ENCODE measurements around the gene YWHAG.

The YWHAG gene

DNA sequence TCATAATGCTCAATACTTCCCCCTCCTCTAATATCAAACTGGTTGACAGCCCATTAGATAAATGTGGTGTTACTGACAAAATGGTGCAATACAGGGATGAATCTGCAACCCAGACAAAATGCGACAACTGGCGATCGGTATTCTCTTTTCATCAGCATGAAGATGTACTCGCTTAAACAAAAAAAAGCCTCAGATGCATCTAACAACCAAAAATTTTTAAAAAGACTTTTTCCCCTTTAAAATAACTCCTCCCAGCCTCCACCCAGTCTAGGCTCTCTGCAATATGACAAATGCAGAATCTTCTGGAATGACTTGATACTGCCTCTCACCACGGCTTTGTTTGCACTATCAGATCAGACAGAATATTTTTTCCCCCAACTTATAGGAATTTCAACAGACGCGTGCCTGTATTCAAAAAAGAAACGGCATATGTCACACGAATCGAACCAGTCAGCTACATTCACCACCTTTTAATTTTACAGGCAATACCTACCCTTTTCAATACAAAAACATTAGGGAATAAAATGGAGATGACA is 1.2 kb downstream of the YWHAG start:
- ChIA-PET CTCF (no interaction called here), POLR2A (interaction anchor here (2.0 kb wide), 1 partner anchor 39 kb away, joined by 7 read pairs; no protein-coding TSS in a partner anchor)
- no peak for DNase-seq (ENCODE audit: extremely low spot score)
- no peak for TF ChIP-seq BHLHE40 (IDR thresholded peaks at IDR 0.05; ENCODE audit: borderline replicate concordance)
- no peak for TF ChIP-seq SUZ12 (IDR thresholded peaks at IDR 0.05)
- no peak for TF ChIP-seq FOXA1 (IDR thresholded peaks at IDR 0.05)
- no peak for TF ChIP-seq CTBP1 (IDR thresholded peaks at IDR 0.05; ENCODE audit: borderline replicate concordance)
- TF ChIP-seq LEF1 (IDR thresholded peaks at IDR 0.05; ENCODE audit: borderline replicate concordance) = no peak
- TF ChIP-seq HDGF (IDR thresholded peaks at IDR 0.05; ENCODE audit: borderline replicate concordance) = no peak
- no peak for TF ChIP-seq ZNF384 (IDR thresholded peaks at IDR 0.05)
- no peak for TF ChIP-seq SP1 (IDR thresholded peaks at IDR 0.05)
- TF ChIP-seq NFRKB (IDR thresholded peaks at IDR 0.05) = no peak
- TF ChIP-seq FOXM1 (IDR thresholded peaks at IDR 0.05; ENCODE audit: borderline replicate concordance) = no peak

DNA sequence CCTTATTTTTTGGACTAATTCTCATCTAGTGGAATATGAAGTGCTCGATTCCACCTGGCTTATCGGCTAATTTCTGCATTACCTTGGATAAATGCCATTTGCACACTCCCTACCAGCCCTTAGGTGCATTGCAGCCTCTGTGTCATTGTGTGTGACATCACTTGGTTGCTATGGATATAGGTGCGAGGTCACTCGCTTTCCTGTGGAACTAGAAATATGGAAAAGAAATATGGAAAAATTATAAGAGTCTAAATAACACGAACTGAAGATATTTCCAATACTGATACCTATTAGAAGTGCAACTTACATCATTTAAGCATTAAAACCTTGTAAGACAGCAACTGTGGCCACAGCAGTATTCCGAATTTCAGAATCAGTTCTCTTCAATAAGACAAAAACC is 2.0 kb downstream of the YWHAG start:
- no peak for DNase-seq (ENCODE audit: extremely low spot score)
- ChIA-PET POLR2A (interaction anchor here (2.0 kb wide), 1 partner anchor 38 kb away, joined by 7 read pairs; no protein-coding TSS in a partner anchor), CTCF (no interaction called here)
- TF ChIP-seq CTBP1 (IDR thresholded peaks at IDR 0.05; ENCODE audit: borderline replicate concordance) = no peak
- no peak for TF ChIP-seq ARNT (IDR thresholded peaks at IDR 0.05)
- no peak for TF ChIP-seq SP1 (IDR thresholded peaks at IDR 0.05)
- TF ChIP-seq LEF1 (IDR thresholded peaks at IDR 0.05; ENCODE audit: borderline replicate concordance) = no peak
- TF ChIP-seq ZNF384 (IDR thresholded peaks at IDR 0.05) = no peak
- no peak for TF ChIP-seq HDGF (IDR thresholded peaks at IDR 0.05; ENCODE audit: borderline replicate concordance)
- TF ChIP-seq TARDBP (IDR thresholded peaks at IDR 0.05) = no peak
- no peak for TF ChIP-seq FOXM1 (IDR thresholded peaks at IDR 0.05; ENCODE audit: borderline replicate concordance)
- no peak for TF ChIP-seq BHLHE40 (IDR thresholded peaks at IDR 0.05; ENCODE audit: borderline replicate concordance)
- TF ChIP-seq FOXK2 (IDR thresholded peaks at IDR 0.05) = no peak
- no peak for TF ChIP-seq SUZ12 (IDR thresholded peaks at IDR 0.05)
- TF ChIP-seq L3MBTL2 (conservative IDR thresholded peaks at IDR 0.05) = no peak
- TF ChIP-seq, protein P1, sequence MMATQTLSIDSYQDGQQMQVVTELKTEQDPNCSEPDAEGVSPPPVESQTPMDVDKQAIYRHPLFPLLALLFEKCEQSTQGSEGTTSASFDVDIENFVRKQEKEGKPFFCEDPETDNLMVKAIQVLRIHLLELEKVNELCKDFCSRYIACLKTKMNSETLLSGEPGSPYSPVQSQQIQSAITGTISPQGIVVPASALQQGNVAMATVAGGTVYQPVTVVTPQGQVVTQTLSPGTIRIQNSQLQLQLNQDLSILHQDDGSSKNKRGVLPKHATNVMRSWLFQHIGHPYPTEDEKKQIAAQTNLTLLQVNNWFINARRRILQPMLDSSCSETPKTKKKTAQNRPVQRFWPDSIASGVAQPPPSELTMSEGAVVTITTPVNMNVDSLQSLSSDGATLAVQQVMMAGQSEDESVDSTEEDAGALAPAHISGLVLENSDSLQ (IDR thresholded peaks at IDR 0.05) = no peak
- no peak for TF ChIP-seq FOXA1 (IDR thresholded peaks at IDR 0.05)
- TF ChIP-seq ELF4 (IDR thresholded peaks at IDR 0.05) = no peak
- no peak for TF ChIP-seq NFRKB (IDR thresholded peaks at IDR 0.05)

DNA sequence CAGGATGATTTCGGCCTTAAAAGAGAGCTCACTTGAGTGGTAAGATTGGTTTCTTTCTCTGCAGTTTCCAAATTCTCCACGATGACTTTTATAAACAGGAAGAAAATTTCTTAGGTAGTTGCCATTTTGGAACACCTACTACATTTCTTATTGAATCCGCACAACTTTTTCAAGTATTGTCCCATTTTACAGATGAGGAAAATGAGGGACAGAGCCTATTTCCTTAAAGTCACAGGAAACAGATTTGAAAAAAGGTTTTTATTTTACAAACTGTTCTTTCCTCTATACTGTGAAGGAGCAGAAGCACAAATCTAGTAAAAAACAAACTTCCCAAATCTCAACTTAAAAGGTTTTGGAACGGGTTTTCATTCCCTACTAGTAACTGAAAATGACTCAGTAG is 2.7 kb downstream of the YWHAG start:
- CTCF ChIA-PET = no interaction called here
- no peak for TF ChIP-seq ARNT (IDR thresholded peaks at IDR 0.05)
- no peak for TF ChIP-seq LEF1 (IDR thresholded peaks at IDR 0.05; ENCODE audit: borderline replicate concordance)
- no peak for TF ChIP-seq BHLHE40 (IDR thresholded peaks at IDR 0.05; ENCODE audit: borderline replicate concordance)
- TF ChIP-seq FOXM1 (IDR thresholded peaks at IDR 0.05; ENCODE audit: borderline replicate concordance) = no peak
- TF ChIP-seq, protein P1 (IDR thresholded peaks at IDR 0.05) = no peak
- TF ChIP-seq NFRKB (IDR thresholded peaks at IDR 0.05) = no peak
- no peak for TF ChIP-seq SP1 (IDR thresholded peaks at IDR 0.05)
- TF ChIP-seq SUZ12 (IDR thresholded peaks at IDR 0.05) = no peak
- TF ChIP-seq FOXA1 (IDR thresholded peaks at IDR 0.05) = no peak
- no peak for TF ChIP-seq ELF4 (IDR thresholded peaks at IDR 0.05)
- POLR2A ChIA-PET = no interaction called here
- no peak for DNase-seq (ENCODE audit: extremely low spot score)

DNA sequence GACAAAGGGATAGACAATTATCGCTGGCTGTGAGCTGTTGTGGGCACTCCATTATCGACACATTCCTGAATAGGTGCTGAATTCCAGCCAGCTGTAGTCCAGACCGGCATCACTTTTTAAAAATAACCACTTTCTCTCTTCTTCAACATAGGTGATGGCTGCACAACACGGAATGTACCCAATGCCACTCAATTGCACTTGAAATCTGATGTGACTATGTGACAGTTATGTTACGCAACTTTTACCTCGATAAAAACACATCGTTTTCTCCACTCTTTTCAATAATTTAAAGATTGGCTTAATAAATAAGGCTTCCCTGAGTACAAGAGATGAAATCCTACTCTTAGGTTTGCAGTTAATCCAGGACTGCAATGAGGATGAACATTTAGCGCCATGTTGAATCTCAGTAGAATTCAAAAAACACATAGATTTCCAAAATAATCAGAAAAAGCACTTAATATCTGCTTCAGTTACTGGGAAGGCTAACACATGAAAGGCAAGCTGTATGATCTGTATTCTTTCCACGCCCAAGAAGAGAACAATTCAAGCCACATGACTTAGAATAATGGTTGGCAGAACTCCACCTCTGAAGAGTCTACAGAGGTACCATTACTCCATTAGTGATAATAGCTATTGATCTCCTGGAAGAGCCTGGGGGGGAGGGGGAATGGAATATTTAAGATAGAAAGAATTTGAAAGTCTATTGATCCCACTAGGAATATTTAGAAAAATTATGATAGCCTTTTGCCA is 3.6 kb downstream of the YWHAG start:
- TF ChIP-seq ZNF384 (IDR thresholded peaks at IDR 0.05) (no peak), TARDBP (IDR thresholded peaks at IDR 0.05) (no peak), ELF4 (IDR thresholded peaks at IDR 0.05) (no peak), LEF1 (IDR thresholded peaks at IDR 0.05; ENCODE audit: borderline replicate concordance) (no peak), SP1 (IDR thresholded peaks at IDR 0.05) (no peak), ARNT (IDR thresholded peaks at IDR 0.05) (no peak), FOXA1 (IDR thresholded peaks at IDR 0.05) (no peak), NFRKB (IDR thresholded peaks at IDR 0.05) (no peak), CTBP1 (IDR thresholded peaks at IDR 0.05; ENCODE audit: borderline replicate concordance) (no peak), BHLHE40 (IDR thresholded peaks at IDR 0.05; ENCODE audit: borderline replicate concordance) (no peak), FOXM1 (IDR thresholded peaks at IDR 0.05; ENCODE audit: borderline replicate concordance) (no peak), SUZ12 (IDR thresholded peaks at IDR 0.05) (no peak), HDGF (IDR thresholded peaks at IDR 0.05; ENCODE audit: borderline replicate concordance) (no peak), FOXK2 (IDR thresholded peaks at IDR 0.05) (no peak)
- TF ChIP-seq, protein P1 (IDR thresholded peaks at IDR 0.05) = no peak
- no peak for DNase-seq (ENCODE audit: extremely low spot score)
- ChIA-PET CTCF (no interaction called here), POLR2A (no interaction called here)

DNA sequence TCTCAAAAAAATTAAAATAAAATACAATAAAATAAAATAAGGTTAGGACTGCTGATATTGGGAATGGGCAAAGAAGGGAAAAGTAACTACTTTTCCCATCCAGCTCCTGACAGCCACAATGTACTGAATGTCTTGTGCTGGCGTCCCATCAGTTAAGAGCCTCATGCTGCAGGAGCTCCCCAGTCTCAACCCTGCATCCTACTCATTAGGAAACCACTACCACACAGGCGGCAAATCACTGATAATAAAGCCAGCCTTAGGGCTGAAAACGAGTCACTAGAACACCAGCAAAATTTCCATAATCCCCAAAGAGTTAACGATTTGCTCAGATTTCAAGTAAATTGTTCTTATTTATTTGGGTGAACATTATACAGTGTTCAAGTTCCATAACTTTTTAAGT is 4.3 kb downstream of the YWHAG start:
- CTCF ChIA-PET = no interaction called here
- DNase-seq (ENCODE audit: extremely low spot score) = no peak

More for the DNA sequence above, 4.3 kb downstream of the YWHAG start:
- no peak for TF ChIP-seq FOXK2 (IDR thresholded peaks at IDR 0.05)
- TF ChIP-seq, protein P1 (IDR thresholded peaks at IDR 0.05) = no peak
- no peak for TF ChIP-seq SUZ12 (IDR thresholded peaks at IDR 0.05)
- POLR2A ChIA-PET = no interaction called here
